ENCODE data around the gene RCSD1. TPM values are rescaled to one million over a fixed set of nuclear protein-coding genes. Genes with fewer than 3 reads are reported as not detected.

RCSD1 gene
- total and polyA plus RNA-seq, 2 donors (not counting 3 experiments of a cell fraction or from before 2014, with no cell fraction given): 0.08 to 1.00 TPM

- Histone ChIP-seq H3K27ac (ENCODE audit: insufficient read depth, low read depth, low read length) (no peak overlapping the region), H3K36me3 (ENCODE audit: control insufficient read depth in 2 of 2, extremely low read depth in 1 of 2, insufficient read depth in 2 of 2, low read length in 2 of 2) (no peaks in the 10 kb centered on the region), H3K4me3 (replicated peaks in 1 of 3; ENCODE audit: insufficient read depth in 1 of 3, low read depth in 1 of 3, low read length in 3 of 3) (no peak overlapping the region), H4K20me1 (replicated peaks; ENCODE audit: control insufficient read depth, extremely low read depth, insufficient read depth, low read length) (peaks cover 8% of the 10 kb centered on the region), H3K9me3 (replicated peaks; ENCODE audit: control insufficient read depth, insufficient read depth, low read length) (no peaks in the 10 kb centered on the region), H3K9me1 (replicated peaks; ENCODE audit: control insufficient read depth, extremely low read depth, insufficient read depth, low read length) (no peaks in the 10 kb centered on the region), H3K27me3 (ENCODE audit: control insufficient read depth in 2 of 2, insufficient read depth in 2 of 2, low read length in 2 of 2) (no peaks in the 10 kb centered on the region), H3K4me2 (ENCODE audit: insufficient read depth, low read length) (peak overlapping the region; percentile 100), H3K9ac (replicated peaks; ENCODE audit: extremely low read depth, insufficient read depth, low read length) (no peak overlapping the region), H3K4me1 (ENCODE audit: control insufficient read depth, extremely low read depth, insufficient read depth, low read length) (peaks cover 26% of the 10 kb centered on the region), H3K79me2 (ENCODE audit: control insufficient read depth, insufficient read depth, low read length) (peaks cover 59% of the 10 kb centered on the region), H2AFZ (ENCODE audit: low read depth, low read length) (no peak overlapping the region)
- no TSS peak for BruUV-seq (replicated peaks)
- TF ChIP-seq CTCF (IDR thresholded peaks at IDR 0.05; ENCODE audit: extremely low read depth in 1 of 2, insufficient read depth in 1 of 2, low read depth in 1 of 2, low read length in 2 of 2): no peak
- dilution Hi-C loops (cut with MboI; ENCODE audit: extremely low pct_ligation_motif_present, low sequenced_read_pairs) (no loop called here), intact Hi-C loops (cut with micrococcal nuclease) (loop anchor here (2.0 to 5.0 kb wide), 2 partner anchors 413 to 503 kb away; partner anchors contain the start of genes GPR161 and POU2F1)
- CTCF ChIA-PET: interaction anchor here (0.6 kb wide), 1 partner anchor 44 kb away, joined by 3 read pairs; no protein-coding TSS in a partner anchor
- POLR2A ChIA-PET: no interaction called here
- no peak for DNase-seq (ENCODE audit: low read depth, low spot score)
- no peak for FAIRE-seq
Measured at GRCh38 chr1:167723707-167724323, 93.8 kb downstream of the RCSD1 start.

- CTCF ChIA-PET: no interaction called here
- Histone ChIP-seq H3K27ac (ENCODE audit: insufficient read depth, low read depth, low read length) (no peak overlapping the region), H3K36me3 (ENCODE audit: control insufficient read depth in 2 of 2, extremely low read depth in 1 of 2, insufficient read depth in 2 of 2, low read length in 2 of 2) (peaks cover 0 to 3% of the 10 kb centered on the region in 2 experiments), H3K4me3 (replicated peaks in 1 of 3; ENCODE audit: insufficient read depth in 1 of 3, low read depth in 1 of 3, low read length in 3 of 3) (no peak overlapping the region), H3K27me3 (ENCODE audit: control insufficient read depth in 2 of 2, insufficient read depth in 2 of 2, low read length in 2 of 2) (no peaks in the 10 kb centered on the region), H3K9me3 (replicated peaks; ENCODE audit: control insufficient read depth, insufficient read depth, low read length) (no peaks in the 10 kb centered on the region), H3K9ac (replicated peaks; ENCODE audit: extremely low read depth, insufficient read depth, low read length) (no peak overlapping the region), H2AFZ (ENCODE audit: low read depth, low read length) (no peak overlapping the region), H3K9me1 (replicated peaks; ENCODE audit: control insufficient read depth, extremely low read depth, insufficient read depth, low read length) (no peaks in the 10 kb centered on the region), H3K79me2 (ENCODE audit: control insufficient read depth, insufficient read depth, low read length) (peaks cover 74% of the 10 kb centered on the region), H4K20me1 (replicated peaks; ENCODE audit: control insufficient read depth, extremely low read depth, insufficient read depth, low read length) (peaks cover 11% of the 10 kb centered on the region), H3K4me2 (ENCODE audit: insufficient read depth, low read length) (no peak overlapping the region), H3K4me1 (ENCODE audit: control insufficient read depth, extremely low read depth, insufficient read depth, low read length) (peaks cover 22% of the 10 kb centered on the region)
- intact Hi-C loops (cut with micrococcal nuclease) (no loop called here), dilution Hi-C loops (cut with MboI; ENCODE audit: extremely low pct_ligation_motif_present, low sequenced_read_pairs) (no loop called here)
- POLR2A ChIA-PET: no interaction called here
- BruUV-seq (replicated peaks): no TSS peak
- TF ChIP-seq MAX (IDR thresholded peaks at IDR 0.05; ENCODE audit: insufficient read depth, insufficient read length) (no peak), FOS (IDR thresholded peaks at IDR 0.05; ENCODE audit: borderline replicate concordance, insufficient read depth, low read length) (no peak)
- DNase-seq (ENCODE audit: low read depth, low spot score): no peak
- no peak for FAIRE-seq
Measured at GRCh38 chr1:167726008-167726407, 96.0 kb downstream of the RCSD1 start.
